ENCODE data around the gene NR5A2. TPM values are rescaled to one million over a fixed set of nuclear protein-coding genes. Genes with fewer than 3 reads are reported as not detected.

Gene NR5A2
- total and polyA plus RNA-seq, 4 donors = 2.0 to 10.3 (median 4.1) TPM; not detected in 1

- DNase-seq = no peak
- no peak for ATAC-seq (ENCODE audit: low FRiP score)
- H3K27me3 ChIP-seq (ENCODE audit: control insufficient read depth in 1 of 2, insufficient read depth in 2 of 2, low read length in 1 of 2) = no peaks in the 10 kb centered on the region
- no peak overlapping the region for H3K4me3 ChIP-seq (ENCODE audit: low read length in 2 of 2)
- H3K36me3 ChIP-seq (ENCODE audit: control insufficient read depth in 1 of 2, insufficient read depth in 2 of 2, low read length in 1 of 2) = no peaks in the 10 kb centered on the region
- no peak overlapping the region for H3K27ac ChIP-seq (ENCODE audit: low read depth in 1 of 2, low read length in 2 of 2)
- H3K9me3 ChIP-seq (ENCODE audit: control insufficient read depth, low read length) = no peaks in the 10 kb centered on the region
- 68% methylated on average over 3 of the region's 3 CpGs for WGBS, 2 donors
- H3K4me1 ChIP-seq (ENCODE audit: control insufficient read depth in 1 of 2, insufficient read depth in 2 of 2, low read length in 2 of 2) = no peaks in the 10 kb centered on the region
- intact Hi-C loops (cut with DNase I) = no loop called here
Measured at GRCh38 chr1:200096774-200097173, 69.3 kb downstream of the NR5A2 start.

GRCh38 chr1:200099040-200099439 is 71.5 kb downstream of the NR5A2 start:
- no peaks in the 10 kb centered on the region for H3K9me3 ChIP-seq (ENCODE audit: control insufficient read depth, low read length)
- no peaks in the 10 kb centered on the region for H3K36me3 ChIP-seq (ENCODE audit: control insufficient read depth in 1 of 2, insufficient read depth in 2 of 2, low read length in 1 of 2)
- 25 to 29% methylated on average over 3 of the region's 3 CpGs for WGBS, 2 donors
- intact Hi-C loops (cut with DNase I) = no loop called here
- H3K4me1 ChIP-seq (ENCODE audit: control insufficient read depth in 1 of 2, insufficient read depth in 2 of 2, low read length in 2 of 2) = no peaks in the 10 kb centered on the region
- H3K27me3 ChIP-seq (ENCODE audit: control insufficient read depth in 1 of 2, insufficient read depth in 2 of 2, low read length in 1 of 2) = no peaks in the 10 kb centered on the region
- ATAC-seq (ENCODE audit: low FRiP score) = no peak
- H3K4me3 ChIP-seq (ENCODE audit: low read length in 2 of 2) = no peak overlapping the region
- no peak for DNase-seq
- no peak overlapping the region for H3K27ac ChIP-seq (ENCODE audit: low read depth in 1 of 2, low read length in 2 of 2)

GRCh38 chr1:200103966-200104583 is 76.6 kb downstream of the NR5A2 start:
- Histone ChIP-seq H3K27ac (ENCODE audit: low read depth in 1 of 2, low read length in 2 of 2) (no peak overlapping the region), H3K27me3 (ENCODE audit: control insufficient read depth in 1 of 2, insufficient read depth in 2 of 2, low read length in 1 of 2) (no peaks in the 10 kb centered on the region), H3K4me1 (ENCODE audit: control insufficient read depth in 1 of 2, insufficient read depth in 2 of 2, low read length in 2 of 2) (no peaks in the 10 kb centered on the region), H3K9me3 (ENCODE audit: control insufficient read depth, low read length) (no peaks in the 10 kb centered on the region), H3K36me3 (ENCODE audit: control insufficient read depth in 1 of 2, insufficient read depth in 2 of 2, low read length in 1 of 2) (no peaks in the 10 kb centered on the region), H3K4me3 (ENCODE audit: low read length in 2 of 2) (no peak overlapping the region)
- intact Hi-C loops (cut with DNase I) = no loop called here
- DNase-seq (no peak), ATAC-seq (ENCODE audit: low FRiP score) (no peak)
- 41 to 45% methylated on average over 1 of the region's 1 CpG for WGBS, 2 donors

- DNase-seq = no peak
- 52 to 58% methylated on average over 8 of the region's 8 CpGs for WGBS, 2 donors
Measured at GRCh38 chr1:200107004-200107470, 79.5 kb downstream of the NR5A2 start.

GRCh38 chr1:200108659-200109058 is 81.1 kb downstream of the NR5A2 start:
- WGBS, 2 donors = 0 to 23% methylated on average over 1 of the region's 1 CpG
- ATAC-seq (ENCODE audit: low FRiP score) (no peak), DNase-seq (no peak)
- no peaks in the 10 kb centered on the region for H3K27me3 ChIP-seq (ENCODE audit: control insufficient read depth in 1 of 2, insufficient read depth in 2 of 2, low read length in 1 of 2)
- H3K4me3 ChIP-seq (ENCODE audit: low read length in 2 of 2) = no peak overlapping the region
- no peaks in the 10 kb centered on the region for H3K4me1 ChIP-seq (ENCODE audit: control insufficient read depth in 1 of 2, insufficient read depth in 2 of 2, low read length in 2 of 2)
- no peaks in the 10 kb centered on the region for H3K9me3 ChIP-seq (ENCODE audit: control insufficient read depth, low read length)
- no peak overlapping the region for H3K27ac ChIP-seq (ENCODE audit: low read depth in 1 of 2, low read length in 2 of 2)
- intact Hi-C loops (cut with DNase I) = no loop called here
- no peaks in the 10 kb centered on the region for H3K36me3 ChIP-seq (ENCODE audit: control insufficient read depth in 1 of 2, insufficient read depth in 2 of 2, low read length in 1 of 2)

More at GRCh38 chr1:200107004-200107470, 79.5 kb downstream of the NR5A2 start:
- H3K27me3 ChIP-seq (ENCODE audit: control insufficient read depth in 1 of 2, insufficient read depth in 2 of 2, low read length in 1 of 2) = no peaks in the 10 kb centered on the region
- H3K36me3 ChIP-seq (ENCODE audit: control insufficient read depth in 1 of 2, insufficient read depth in 2 of 2, low read length in 1 of 2) = no peaks in the 10 kb centered on the region
- ATAC-seq (ENCODE audit: low FRiP score) = no peak
- no peak overlapping the region for H3K27ac ChIP-seq (ENCODE audit: low read depth in 1 of 2, low read length in 2 of 2)
- no peaks in the 10 kb centered on the region for H3K9me3 ChIP-seq (ENCODE audit: control insufficient read depth, low read length)
- no peaks in the 10 kb centered on the region for H3K4me1 ChIP-seq (ENCODE audit: control insufficient read depth in 1 of 2, insufficient read depth in 2 of 2, low read length in 2 of 2)
- no peak overlapping the region for H3K4me3 ChIP-seq (ENCODE audit: low read length in 2 of 2)
- intact Hi-C loops (cut with DNase I) = no loop called here

GRCh38 chr1:200112290-200112689 is 84.8 kb downstream of the NR5A2 start:
- WGBS, 2 donors = 83 to 89% methylated on average over 3 of the region's 3 CpGs
- intact Hi-C loops (cut with DNase I) = no loop called here

GRCh38 chr1:200115532-200115931 is 88.0 kb downstream of the NR5A2 start:
- Histone ChIP-seq H3K4me1 (ENCODE audit: control insufficient read depth in 1 of 2, insufficient read depth in 2 of 2, low read length in 2 of 2) (no peaks in the 10 kb centered on the region), H3K9me3 (ENCODE audit: control insufficient read depth, low read length) (no peaks in the 10 kb centered on the region), H3K27me3 (ENCODE audit: control insufficient read depth in 1 of 2, insufficient read depth in 2 of 2, low read length in 1 of 2) (no peaks in the 10 kb centered on the region), H3K27ac (ENCODE audit: low read depth in 1 of 2, low read length in 2 of 2) (no peak overlapping the region), H3K4me3 (ENCODE audit: low read length in 2 of 2) (no peak overlapping the region), H3K36me3 (ENCODE audit: control insufficient read depth in 1 of 2, insufficient read depth in 2 of 2, low read length in 1 of 2) (no peaks in the 10 kb centered on the region)
- 79 to 93% methylated on average over 1 of the region's 1 CpG for WGBS, 2 donors
- no peak for ATAC-seq (ENCODE audit: low FRiP score)
- intact Hi-C loops (cut with DNase I) = no loop called here
- no peak for DNase-seq

More at GRCh38 chr1:200112290-200112689, 84.8 kb downstream of the NR5A2 start:
- H3K36me3 ChIP-seq (ENCODE audit: control insufficient read depth in 1 of 2, insufficient read depth in 2 of 2, low read length in 1 of 2) = no peaks in the 10 kb centered on the region
- no peaks in the 10 kb centered on the region for H3K27me3 ChIP-seq (ENCODE audit: control insufficient read depth in 1 of 2, insufficient read depth in 2 of 2, low read length in 1 of 2)
- no peaks in the 10 kb centered on the region for H3K4me1 ChIP-seq (ENCODE audit: control insufficient read depth in 1 of 2, insufficient read depth in 2 of 2, low read length in 2 of 2)
- ATAC-seq (ENCODE audit: low FRiP score) = no peak
- H3K27ac ChIP-seq (ENCODE audit: low read depth in 1 of 2, low read length in 2 of 2) = no peak overlapping the region
- H3K4me3 ChIP-seq (ENCODE audit: low read length in 2 of 2) = no peak overlapping the region
- H3K9me3 ChIP-seq (ENCODE audit: control insufficient read depth, low read length) = no peaks in the 10 kb centered on the region
- DNase-seq = no peak

- no peaks in the 10 kb centered on the region for H3K9me3 ChIP-seq (ENCODE audit: control insufficient read depth, low read length)
- no peak overlapping the region for H3K27ac ChIP-seq (ENCODE audit: low read depth in 1 of 2, low read length in 2 of 2)
- ATAC-seq (ENCODE audit: low FRiP score) (no peak), DNase-seq (no peak)
- intact Hi-C loops (cut with DNase I) = no loop called here
- no peak overlapping the region for H3K4me3 ChIP-seq (ENCODE audit: low read length in 2 of 2)
- H3K4me1 ChIP-seq (ENCODE audit: control insufficient read depth in 1 of 2, insufficient read depth in 2 of 2, low read length in 2 of 2) = no peaks in the 10 kb centered on the region
- 89 to 93% methylated on average over 1 of the region's 1 CpG for WGBS, 2 donors
- H3K36me3 ChIP-seq (ENCODE audit: control insufficient read depth in 1 of 2, insufficient read depth in 2 of 2, low read length in 1 of 2) = no peaks in the 10 kb centered on the region
- H3K27me3 ChIP-seq (ENCODE audit: control insufficient read depth in 1 of 2, insufficient read depth in 2 of 2, low read length in 1 of 2) = no peaks in the 10 kb centered on the region
Measured at GRCh38 chr1:200116324-200116723, 88.8 kb downstream of the NR5A2 start.

GRCh38 chr1:200118779-200119505 is 91.4 kb downstream of the NR5A2 start:
- no peaks in the 10 kb centered on the region for H3K27me3 ChIP-seq (ENCODE audit: control insufficient read depth in 1 of 2, insufficient read depth in 2 of 2, low read length in 1 of 2)
- 89 to 90% methylated on average over 3 of the region's 3 CpGs for WGBS, 2 donors
- no peak overlapping the region for H3K27ac ChIP-seq (ENCODE audit: low read depth in 1 of 2, low read length in 2 of 2)
- ATAC-seq (ENCODE audit: low FRiP score) = no peak
- H3K4me1 ChIP-seq (ENCODE audit: control insufficient read depth in 1 of 2, insufficient read depth in 2 of 2, low read length in 2 of 2) = no peaks in the 10 kb centered on the region
- H3K36me3 ChIP-seq (ENCODE audit: control insufficient read depth in 1 of 2, insufficient read depth in 2 of 2, low read length in 1 of 2) = no peaks in the 10 kb centered on the region
- H3K9me3 ChIP-seq (ENCODE audit: control insufficient read depth, low read length) = no peaks in the 10 kb centered on the region
- no peak for DNase-seq
- intact Hi-C loops (cut with DNase I) = no loop called here
- no peak overlapping the region for H3K4me3 ChIP-seq (ENCODE audit: low read length in 2 of 2)

Data from aorta (tissue), 5 donors.